IMR-90 (cell line): ENCODE results near the gene CYYR1. TPM values are rescaled to one million over a fixed set of nuclear protein-coding genes. Genes with fewer than 3 reads are reported as not detected.

ENCODE experiments used
- ATAC-seq: fragments of 200-7000 bp; cut with Tn5 transposase; 2 replicates; pipeline ENCODE4 v1.9.1; 2020; ENCODE audit warnings: low read depth, mild to moderate bottlenecking, moderate library complexity
- BruUV-seq: library from RNA; stranded (reverse); fragments of 400-500 nt; replicated peaks from 2 replicates; lab custom pipeline; 2021; lab: Mats Ljungman, UMichigan
- CTCF ChIA-PET: fragments of 300-600 bp; formaldehyde crosslinking; extraction: SDS; loops from one replicate; lab custom pipeline; 2021; ENCODE audit warnings: antibody characterized with exemption; lab: Yijun Ruan, JAX
- POLR2A ChIA-PET: fragments of 300-600 bp; sonication (Branson Sonifier 250); formaldehyde crosslinking; loops from one replicate; lab custom pipeline; 2022; ENCODE audit warnings: antibody characterized with exemption; ENCODE audit not compliant: unreplicated experiment; lab: Charles Lee
- DNase-seq: peaks from one replicate; pipeline ENCODE4 v3.0.0; 2013
- H2AFZ ChIP-seq: replicated peaks from 2 replicates; pipeline ENCODE3; 2013; ENCODE audit warnings: low read length, mild to moderate bottlenecking; ENCODE audit not compliant: poor library complexity
- H2AK5ac ChIP-seq: 2 replicates; pipeline ENCODE4 v1.6.1; 2013; ENCODE audit warnings: low read depth, low read length, inconsistent platforms
- H2AK9ac ChIP-seq: replicated peaks from 2 replicates; pipeline ENCODE3; 2013; ENCODE audit warnings: mild to moderate bottlenecking, low read depth, low read length, moderate library complexity; ENCODE audit not compliant: poor library complexity
- H2BK120ac ChIP-seq: 2 replicates; pipeline ENCODE4 v1.6.1; 2013; ENCODE audit warnings: low read depth, low read length, inconsistent platforms
- H2BK15ac ChIP-seq: 3 replicates; pipeline ENCODE4 v1.6.1; 2013; ENCODE audit warnings: low read depth, low read length, inconsistent platforms
- H2BK20ac ChIP-seq: 2 replicates; pipeline ENCODE4 v1.6.1; 2013; ENCODE audit warnings: low read depth, mild to moderate bottlenecking, inconsistent platforms, low read length, moderate library complexity
- H2BK5ac ChIP-seq: 2 replicates; pipeline ENCODE4 v1.6.1; 2013; ENCODE audit warnings: mild to moderate bottlenecking, low read depth, low read length, inconsistent platforms; ENCODE audit not compliant: poor library complexity, severe bottlenecking
- H3K14ac ChIP-seq: replicated peaks from 2 replicates; pipeline ENCODE4 v1.6.1; 2013; ENCODE audit warnings: low read depth, low read length, inconsistent platforms
- H3K18ac ChIP-seq: 2 replicates; pipeline ENCODE4 v1.6.1; 2013; ENCODE audit warnings: low read depth, low read length, control low read depth
- H3K23ac ChIP-seq: 2 replicates; pipeline ENCODE4 v1.6.1; 2013; ENCODE audit warnings: low read depth, low read length, inconsistent platforms
- H3K27ac ChIP-seq: 2 replicates; pipeline ENCODE4 v1.5.1; 2013; ENCODE audit warnings: mild to moderate bottlenecking, control low read depth, low read length; ENCODE audit not compliant: insufficient read depth
- H3K27me3 ChIP-seq: 2 replicates; pipeline ENCODE4 v1.6.1; 2013; ENCODE audit warnings: low read length; ENCODE audit not compliant: control insufficient read depth, insufficient read depth
- H3K36me3 ChIP-seq: 2 replicates; pipeline ENCODE4 v1.6.1; 2013; ENCODE audit warnings: low read length, mixed read lengths; ENCODE audit not compliant: control insufficient read depth, insufficient read depth
- H3K4ac ChIP-seq: 2 replicates; pipeline ENCODE4 v1.6.1; 2013; ENCODE audit warnings: low read depth, low read length, inconsistent platforms
- H3K4me1 ChIP-seq: 2 replicates; pipeline ENCODE4 v1.6.1; 2013; ENCODE audit warnings: low read length, mixed read lengths; ENCODE audit not compliant: control insufficient read depth, insufficient read depth
- H3K4me2 ChIP-seq: 2 replicates; pipeline ENCODE4 v1.6.1; 2013; ENCODE audit warnings: low read depth, mild to moderate bottlenecking, control low read depth, low read length, moderate library complexity
- H3K4me3 ChIP-seq: 2 replicates; pipeline ENCODE4 v1.5.1; 2013; ENCODE audit warnings: low read depth, mild to moderate bottlenecking, control low read depth, low read length, moderate library complexity; ENCODE audit not compliant: insufficient read depth
- H3K56ac ChIP-seq: 2 replicates; pipeline ENCODE4 v1.6.1; 2013; ENCODE audit warnings: low read length, inconsistent platforms; ENCODE audit not compliant: insufficient read depth; ENCODE audit errors: extremely low read depth
- H3K79me1 ChIP-seq, 2 experiments: 2 replicates each; pipeline ENCODE4 v1.6.1; 2013; ENCODE audit warnings: low read length in 2 of 2, inconsistent platforms in 1 of 2, low read depth in 1 of 2
- H3K9ac ChIP-seq: 2 replicates; pipeline ENCODE4 v1.6.1; 2013; ENCODE audit warnings: low read depth, low read length, control low read depth
- H3K9me1 ChIP-seq: 2 replicates; pipeline ENCODE4 v1.6.1; 2013; ENCODE audit warnings: low read length, inconsistent platforms; ENCODE audit not compliant: insufficient read depth
- H3K9me3 ChIP-seq: 2 replicates; pipeline ENCODE4 v1.6.1; 2013; ENCODE audit warnings: low read length; ENCODE audit not compliant: control insufficient read depth, insufficient read depth
- H4K20me1 ChIP-seq: 2 replicates; pipeline ENCODE4 v1.6.1; 2013; ENCODE audit warnings: low read length, inconsistent platforms; ENCODE audit not compliant: insufficient read depth
- H4K5ac ChIP-seq: 2 replicates; pipeline ENCODE4 v1.6.1; 2013; ENCODE audit warnings: mild to moderate bottlenecking, low read depth, low read length, control low read depth
- H4K8ac ChIP-seq, 2 experiments: 2 replicates each; pipeline ENCODE4 v1.6.1; 2013; ENCODE audit warnings: low read depth in 2 of 2, low read length in 2 of 2, control low read depth in 1 of 2, inconsistent platforms in 1 of 2
- H4K91ac ChIP-seq: 2 replicates; pipeline ENCODE4 v1.6.1; 2013; ENCODE audit warnings: low read depth, low read length, inconsistent platforms; ENCODE audit not compliant: insufficient read depth
- BHLHE40 ChIP-seq: fragments of 150-350 bp; IDR thresholded peaks from 2 replicates; pipeline ENCODE4 v1.6.1; 2016; ENCODE audit warnings: mild to moderate bottlenecking, low read depth, low read length
- CEBPB ChIP-seq: IDR thresholded peaks from 2 replicates; pipeline ENCODE4 v1.6.1; 2012; ENCODE audit warnings: low read depth, low read length, improper control_type of control experiment
- CHD1 ChIP-seq: IDR thresholded peaks from 2 replicates; pipeline ENCODE4 v1.6.1; 2012; ENCODE audit warnings: low read depth, low read length, improper control_type of control experiment
- CTCF ChIP-seq: conservative IDR thresholded peaks from 2 replicates; pipeline ENCODE4 v1.5.1; 2012; ENCODE audit warnings: mild to moderate bottlenecking, low read depth, low read length, improper control_type of control experiment
- ELK1 ChIP-seq: fragments of 150-350 bp; IDR thresholded peaks from 2 replicates; pipeline ENCODE4 v1.6.1; 2016; ENCODE audit warnings: low read depth, mild to moderate bottlenecking, low read length, moderate library complexity, borderline replicate concordance
- FOS ChIP-seq: fragments of 150-350 bp; IDR thresholded peaks from 2 replicates; pipeline ENCODE4 v1.6.1; 2016; ENCODE audit warnings: low read depth, low read length
- MAFK ChIP-seq: IDR thresholded peaks from 2 replicates; pipeline ENCODE4 v1.6.1; 2012; ENCODE audit warnings: low read depth, low read length, improper control_type of control experiment
- MAZ ChIP-seq: IDR thresholded peaks from 2 replicates; pipeline ENCODE4 v1.6.1; 2012; ENCODE audit warnings: low read depth, mild to moderate bottlenecking, low read length, improper control_type of control experiment, moderate library complexity, borderline replicate concordance
- MXI1 ChIP-seq: IDR thresholded peaks from 2 replicates; pipeline ENCODE4 v1.6.1; 2012; ENCODE audit warnings: low read depth, mild to moderate bottlenecking, low read length, moderate library complexity, borderline replicate concordance
- NFE2L2 ChIP-seq: fragments of 150-350 bp; IDR thresholded peaks from 2 replicates; pipeline ENCODE4 v1.6.1; 2016; ENCODE audit warnings: low read depth, mild to moderate bottlenecking, low read length
- POLR2A ChIP-seq: IDR thresholded peaks from 2 replicates; pipeline ENCODE4 v1.6.1; 2012; ENCODE audit warnings: mild to moderate bottlenecking, low read depth, low read length
- RAD21 ChIP-seq: IDR thresholded peaks from 2 replicates; pipeline ENCODE4 v1.6.1; 2012; ENCODE audit warnings: low read length, improper control_type of control experiment
- RCOR1 ChIP-seq: IDR thresholded peaks from 2 replicates; pipeline ENCODE4 v1.6.1; 2012; ENCODE audit warnings: mild to moderate bottlenecking, low read length, improper control_type of control experiment; ENCODE audit not compliant: insufficient replicate concordance
- RFX5 ChIP-seq: IDR thresholded peaks from 2 replicates; pipeline ENCODE4 v1.8.0; 2012; ENCODE audit warnings: low read depth, mild to moderate bottlenecking, low read length, moderate library complexity
- SMC3 ChIP-seq: fragments of 150-350 bp; IDR thresholded peaks from 2 replicates; pipeline ENCODE4 v1.6.1; 2016; ENCODE audit warnings: low read depth, mild to moderate bottlenecking, antibody characterized with exemption, low read length, moderate library complexity
- USF2 ChIP-seq: fragments of 150-350 bp; IDR thresholded peaks from 2 replicates; pipeline ENCODE4 v1.6.1; 2017; ENCODE audit warnings: mild to moderate bottlenecking, antibody characterized with exemption, low read length, low read depth
- WGBS, 2 experiments: methylation state at CpG; one replicate each; pipeline versions ENCODE4 v1.1.5 to v1.1.7; 2013; ENCODE audit warnings: missing lambda C conversion rate in 2 of 2; ENCODE audit not compliant: insufficient read length in 1 of 2; ENCODE audit errors: extremely low coverage in 2 of 2; 5-methylcytosine and 5-hydroxymethylcytosine counted together
- dilution Hi-C: fragments of 300-500 bp; cut with HindIII; formaldehyde crosslinking; loops from one replicate; pipeline ENCODE4 v1.14.3; 2018; ENCODE audit warnings: low sequenced_read_pairs; ENCODE audit not compliant: unreplicated experiment
- in situ Hi-C: fragments of 300-500 bp; cut with MboI; formaldehyde crosslinking; loops from 3 replicates; pipeline ENCODE4 v1.14.3; 2019; ENCODE audit warnings: low sequenced_read_pairs, inconsistent platforms, mixed read lengths
- intact Hi-C: fragments of 100-400 bp; cut with micrococcal nuclease; formaldehyde crosslinking; loops from 2 replicates; pipeline ENCODE4 v1.10.0; 2022
- polyA plus RNA-seq, 3 experiments: library from polyadenylated mRNA; depleted of rRNA; stranded (reverse); fragments of >200 nt; gene quantifications; 2 replicates each; pipeline ENCODE4 v1.2.3, GENCODE V29; 2012; ENCODE audit warnings: low replicate concordance in 1 of 3
- total RNA-seq: library from RNA; depleted of rRNA; stranded (reverse); fragments of >200 nt; gene quantifications from 2 replicates; pipeline ENCODE4 v1.2.3, GENCODE V29; 2012

The CYYR1 gene
- total and polyA plus RNA-seq, 2 of the 4 experiments (the other 2 are of a cell fraction): not detected

- dilution Hi-C loops: no loop called here
- Histone ChIP-seq H4K20me1 (no peaks in the 10 kb centered on the region), H2AFZ (no peak overlapping the region), H2BK20ac (no peak overlapping the region), H3K14ac (no peak overlapping the region), H2BK15ac (no peak overlapping the region), H3K4me2 (no peak overlapping the region), H4K8ac (no peak overlapping the region), H3K18ac (no peak overlapping the region), H3K56ac (no peak overlapping the region), H2AK9ac (no peak overlapping the region), H4K5ac (no peak overlapping the region), H3K23ac (no peak overlapping the region), H3K4me1 (no peaks in the 10 kb centered on the region), H3K27ac (no peak overlapping the region), H3K27me3 (no peaks in the 10 kb centered on the region), H3K9me3 (no peaks in the 10 kb centered on the region), H3K79me1 (no peaks in the 10 kb centered on the region), H3K4me3 (no peak overlapping the region), H2BK5ac (no peak overlapping the region), H3K4ac (no peak overlapping the region), H2AK5ac (no peak overlapping the region), H3K9ac (no peak overlapping the region), H3K36me3 (no peaks in the 10 kb centered on the region), H3K9me1 (no peaks in the 10 kb centered on the region), H4K91ac (no peak overlapping the region), H2BK120ac (no peak overlapping the region)
- in situ Hi-C loops: no loop called here
- DNase-seq (no peak), ATAC-seq (no peak)
- BruUV-seq: no TSS peak
- CTCF ChIA-PET: no interaction called here
- WGBS, 2 experiments: no CpG with 5 or more reads among the region's 1 CpG
- POLR2A ChIA-PET: no interaction called here
- intact Hi-C loops: no loop called here
- TF ChIP-seq CHD1: no peak
- TF ChIP-seq NFE2L2: no peak
- TF ChIP-seq CEBPB: no peak
- TF ChIP-seq FOS: no peak
- TF ChIP-seq POLR2A: no peak
- no peak for TF ChIP-seq USF2
- no peak for TF ChIP-seq BHLHE40
- TF ChIP-seq CTCF: no peak
- TF ChIP-seq ELK1: no peak
- TF ChIP-seq MAZ: no peak
- TF ChIP-seq MAFK: no peak
- TF ChIP-seq MXI1: no peak
- no peak for TF ChIP-seq RAD21
- no peak for TF ChIP-seq RFX5
- TF ChIP-seq SMC3: no peak
- TF ChIP-seq RCOR1: no peak
Observed at GRCh38 chr21:26444646-26445045, 128.4 kb downstream of the CYYR1 start.
